Measurements from ENCODE around the gene NT5DC1.

Gene NT5DC1

GRCh38 chr6:116100419-116101301 is at the start of gene NT5DC1:
Gene NT5DC1, plus strand, starts transcription at chr6:116100853. Its CDS starts 78 bp downstream, at chr6:116100931.
- DNase-seq (ENCODE audit: low spot score), result peak; percentile 80

GRCh38 chr6:116051244-116051643 is 49.4 kb upstream of the NT5DC1 start:
- no peak for DNase-seq (ENCODE audit: low spot score)

GRCh38 chr6:116055513-116055912 is 45.1 kb upstream of the NT5DC1 start:
- DNase-seq (ENCODE audit: low spot score), result no peak

- DNase-seq (ENCODE audit: low spot score), result no peak
These were observed 42.9 kb upstream of the NT5DC1 start for GRCh38 chr6:116057766-116058165.

- no peak for DNase-seq (ENCODE audit: low spot score)
These were observed 40.7 kb upstream of the NT5DC1 start for GRCh38 chr6:116059713-116060571.

- DNase-seq (ENCODE audit: low spot score), result no peak
These were observed 39.9 kb upstream of the NT5DC1 start, which contains the start of gene FRK for GRCh38 chr6:116060572-116061283. Gene FRK, minus strand, starts transcription at chr6:116060891. Its CDS starts 580 bp downstream, at chr6:116060311.

GRCh38 chr6:116062496-116062895 is 38.2 kb upstream of the NT5DC1 start:
- no peak for DNase-seq (ENCODE audit: low spot score)

- DNase-seq (ENCODE audit: low spot score), result no peak
These were observed 36.0 kb upstream of the NT5DC1 start for GRCh38 chr6:116064666-116065065.

- DNase-seq (ENCODE audit: low spot score), result no peak
These were observed 33.9 kb upstream of the NT5DC1 start for GRCh38 chr6:116066789-116067188.

GRCh38 chr6:116070101-116070500 is 30.6 kb upstream of the NT5DC1 start:
- no peak for DNase-seq (ENCODE audit: low spot score)

GRCh38 chr6:116070616-116071389 is 29.9 kb upstream of the NT5DC1 start:
- DNase-seq (ENCODE audit: low spot score), result no peak

- no peak for DNase-seq (ENCODE audit: low spot score)
These were observed 28.3 kb upstream of the NT5DC1 start for GRCh38 chr6:116072368-116072767.

- no peak for DNase-seq (ENCODE audit: low spot score)
These were observed 26.8 kb upstream of the NT5DC1 start for GRCh38 chr6:116073765-116074440.

- no peak for DNase-seq (ENCODE audit: low spot score)
These were observed 25.8 kb upstream of the NT5DC1 start for GRCh38 chr6:116074732-116075390.

GRCh38 chr6:116078522-116078921 is 22.1 kb upstream of the NT5DC1 start:
- DNase-seq (ENCODE audit: low spot score), result no peak

GRCh38 chr6:116078945-116079344 is 21.7 kb upstream of the NT5DC1 start:
- DNase-seq (ENCODE audit: low spot score), result no peak

GRCh38 chr6:116083052-116083451 is 17.6 kb upstream of the NT5DC1 start:
- DNase-seq (ENCODE audit: low spot score), result no peak

GRCh38 chr6:116084284-116084683 is 16.4 kb upstream of the NT5DC1 start:
- DNase-seq (ENCODE audit: low spot score), result no peak

- DNase-seq (ENCODE audit: low spot score), result no peak
These were observed 13.1 kb upstream of the NT5DC1 start for GRCh38 chr6:116087437-116088027.

- no peak for DNase-seq (ENCODE audit: low spot score)
These were observed 11.7 kb upstream of the NT5DC1 start for GRCh38 chr6:116088946-116089345.
